HG03045 (cell line): ENCODE results near the gene FAM117A.
"Not testable (repeated sequence)": the region's sequence is repeated elsewhere in the genome, so short reads cannot be mapped to it uniquely, and the experiment has no call there.

Source experiments
- ATAC-seq: cut with Tn5 transposase; IDR thresholded peaks from one replicate; pipeline ENCODE4 v1.9.1; 2021; ENCODE audit warnings: mild to moderate bottlenecking, moderate library complexity; ENCODE audit not compliant: unreplicated experiment

Gene FAM117A

GRCh38 chr17:49764559-49765180 is 739 bp upstream of the FAM117A start:
- ATAC-seq, result no peak

- no peak for ATAC-seq
Measured at GRCh38 chr17:49762151-49762941, 1.6 kb downstream of the FAM117A start.

GRCh38 chr17:49760932-49761558 is 2.9 kb downstream of the FAM117A start:
- ATAC-seq, result no peak

- ATAC-seq, result no peak
Measured at GRCh38 chr17:49760296-49760695, 3.6 kb downstream of the FAM117A start.

GRCh38 chr17:49759203-49759602 is 4.7 kb downstream of the FAM117A start:
- no peak for ATAC-seq

GRCh38 chr17:49758464-49759010 is 5.4 kb downstream of the FAM117A start:
- ATAC-seq, result not testable (repeated sequence)

- no peak for ATAC-seq
Measured at GRCh38 chr17:49757151-49757777, 6.7 kb downstream of the FAM117A start.

GRCh38 chr17:49756323-49757150 is 7.4 kb downstream of the FAM117A start:
- no peak for ATAC-seq

GRCh38 chr17:49755663-49756283 is 8.2 kb downstream of the FAM117A start:
- ATAC-seq, result no peak

- no peak for ATAC-seq
Measured at GRCh38 chr17:49753959-49754391, 10.0 kb downstream of the FAM117A start.

GRCh38 chr17:49752508-49752907 is 11.4 kb downstream of the FAM117A start:
- no peak for ATAC-seq

GRCh38 chr17:49749730-49750129 is 14.2 kb downstream of the FAM117A start:
- ATAC-seq, result no peak

GRCh38 chr17:49748791-49749190 is 15.1 kb downstream of the FAM117A start:
- ATAC-seq, result peak; percentile 83

GRCh38 chr17:49748223-49748622 is 15.7 kb downstream of the FAM117A start:
- ATAC-seq, result no peak

GRCh38 chr17:49747632-49748031 is 16.3 kb downstream of the FAM117A start:
- no peak for ATAC-seq

GRCh38 chr17:49746791-49747490 is 17.0 kb downstream of the FAM117A start:
- ATAC-seq, result peak; percentile 59

- no peak for ATAC-seq
Measured at GRCh38 chr17:49745175-49746139, 18.5 kb downstream of the FAM117A start.

GRCh38 chr17:49742166-49742638 is 21.7 kb downstream of the FAM117A start:
- ATAC-seq, result no peak
